Endothelial cell of umbilical vein (primary cell): ENCODE measurements around the gene ANKEF1. TPM values are rescaled to one million over a fixed set of nuclear protein-coding genes. Genes with fewer than 3 reads are reported as not detected.

Experiments
- BruUV-seq: library from RNA; stranded (reverse); fragments of 400-500 nt; replicated peaks from 2 replicates; lab custom pipeline; 2021; lab: Mats Ljungman, UMichigan
- CTCF ChIA-PET: fragments of 300-600, 350-600 bp; sonication (Branson Sonifier 250); formaldehyde crosslinking; loops from one replicate; lab custom pipeline; 2021; ENCODE audit warnings: antibody characterized with exemption, inconsistent platforms; lab: Charles Lee
- POLR2A ChIA-PET: fragments of 300-600, 350-600 bp; sonication (Branson Sonifier 250); formaldehyde crosslinking; loops from one replicate; lab custom pipeline; 2021; ENCODE audit warnings: antibody characterized with exemption, inconsistent platforms; lab: Charles Lee
- DNase-seq: peaks from one replicate; pipeline ENCODE4 v3.0.0-alpha.2; 2011; ENCODE audit warnings: low read depth, low spot score
- FAIRE-seq: peaks from 2 replicates; lab custom pipeline; 2011; peaks lifted over from hg19 to GRCh38; lab: Jason Lieb, UNC
- H2AFZ ChIP-seq: 2 replicates; pipeline ENCODE4 v1.6.0; 2012; ENCODE audit warnings: low read depth, low read length, control low read depth, inconsistent platforms
- H3K27ac ChIP-seq: 2 replicates; pipeline ENCODE4 v1.5.1; 2011; ENCODE audit warnings: low read depth, mild to moderate bottlenecking, control low read depth, low read length, moderate library complexity; ENCODE audit not compliant: insufficient read depth
- H3K27me3 ChIP-seq, 2 experiments: 2 replicates each; pipeline versions ENCODE4 v1.6.0 to v1.6.1; 2011; ENCODE audit warnings: low read length in 2 of 2, mixed read lengths in 1 of 2; ENCODE audit not compliant: control insufficient read depth in 2 of 2, insufficient read depth in 2 of 2
- H3K36me3 ChIP-seq, 2 experiments: 2 replicates in 1 of 2; 3 replicates in 1 of 2; pipeline ENCODE4 v1.5.1; 2011; ENCODE audit warnings: low read length in 2 of 2, mild to moderate bottlenecking in 1 of 2, moderate library complexity in 1 of 2; ENCODE audit not compliant: control insufficient read depth in 2 of 2, insufficient read depth in 2 of 2; ENCODE audit errors: extremely low read depth in 1 of 2
- H3K4me1 ChIP-seq: 3 replicates; pipeline ENCODE4 v1.5.1; 2011; ENCODE audit warnings: mild to moderate bottlenecking, low read length; ENCODE audit not compliant: control insufficient read depth, insufficient read depth; ENCODE audit errors: extremely low read depth
- H3K4me2 ChIP-seq: 2 replicates; pipeline ENCODE4 v1.6.1; 2011; ENCODE audit warnings: low read length, control low read depth, mixed read lengths; ENCODE audit not compliant: insufficient read depth
- H3K4me3 ChIP-seq, 3 experiments: fragments of 200-600 bp in 1 of 3; sonication (generic), shearing (Covaris generic) in 1 of 3; replicated peaks in 1 of 3; 2 replicates each; pipeline ENCODE4 v1.5.1; 2011 to 2016; ENCODE audit warnings: control low read depth in 3 of 3, low read length in 3 of 3, mild to moderate bottlenecking in 2 of 3, inconsistent platforms in 1 of 3, low read depth in 1 of 3, moderate library complexity in 1 of 3; ENCODE audit not compliant: insufficient read depth in 1 of 3
- H3K79me2 ChIP-seq: 2 replicates; pipeline ENCODE4 v1.6.0; 2012; ENCODE audit warnings: low read length, inconsistent platforms; ENCODE audit not compliant: control insufficient read depth, insufficient read depth
- H3K9ac ChIP-seq: replicated peaks from 2 replicates; pipeline ENCODE3; 2011; ENCODE audit warnings: low read length, control low read depth; ENCODE audit not compliant: insufficient read depth; ENCODE audit errors: extremely low read depth
- H3K9me1 ChIP-seq: replicated peaks from 3 replicates; pipeline ENCODE4 v1.6.0; 2011; ENCODE audit warnings: mild to moderate bottlenecking, low read length; ENCODE audit not compliant: control insufficient read depth, insufficient read depth; ENCODE audit errors: extremely low read depth
- H3K9me3 ChIP-seq: replicated peaks from 2 replicates; pipeline ENCODE4 v1.5.1; 2012; ENCODE audit warnings: low read length, inconsistent platforms; ENCODE audit not compliant: control insufficient read depth, insufficient read depth
- H4K20me1 ChIP-seq: replicated peaks from 2 replicates; pipeline ENCODE3; 2011; ENCODE audit warnings: mild to moderate bottlenecking, low read length; ENCODE audit not compliant: control insufficient read depth, insufficient read depth; ENCODE audit errors: extremely low read depth
- CTCF ChIP-seq, 2 donors: IDR thresholded peaks; 1 replicate in 1 of 2; 2 replicates in 1 of 2; pipeline ENCODE4 v1.5.1; 2011; ENCODE audit warnings: low read length in 2 of 2, mild to moderate bottlenecking in 2 of 2, moderate library complexity in 2 of 2, control low read depth in 1 of 2, inconsistent platforms in 1 of 2, low read depth in 1 of 2; ENCODE audit not compliant: insufficient read depth in 1 of 2; ENCODE audit errors: extremely low read depth in 1 of 2
- EZH2 ChIP-seq: IDR thresholded peaks from 2 replicates; pipeline ENCODE4 v1.6.1; 2012; ENCODE audit warnings: borderline replicate concordance, low read depth, mild to moderate bottlenecking, moderate library complexity, low read length, inconsistent platforms; ENCODE audit not compliant: severe bottlenecking
- FOS ChIP-seq: IDR thresholded peaks from 2 replicates; pipeline ENCODE4 v1.6.1; 2011; ENCODE audit warnings: mild to moderate bottlenecking, low read length, moderate library complexity, borderline replicate concordance; ENCODE audit not compliant: insufficient read depth
- GATA2 ChIP-seq: IDR thresholded peaks from 2 replicates; pipeline ENCODE4 v1.7.0; 2011; ENCODE audit warnings: low read depth, mild to moderate bottlenecking, moderate library complexity, mixed read lengths, low read length; ENCODE audit not compliant: insufficient read length, insufficient read depth
- JUN ChIP-seq: IDR thresholded peaks from 2 replicates; pipeline ENCODE4 v1.6.1; 2011; ENCODE audit warnings: borderline replicate concordance, low read depth; ENCODE audit not compliant: insufficient read length, insufficient read depth
- MAX ChIP-seq: IDR thresholded peaks from 2 replicates; pipeline ENCODE4 v1.6.1; 2011; ENCODE audit not compliant: insufficient read depth, insufficient read length
- MYC ChIP-seq: IDR thresholded peaks from one replicate; pipeline ENCODE4 v1.6.1; 2011; ENCODE audit warnings: mild to moderate bottlenecking, low read depth, low read length
- POLR2A ChIP-seq: IDR thresholded peaks from 2 replicates; pipeline ENCODE4 v1.6.1; 2012; ENCODE audit warnings: low read depth, mild to moderate bottlenecking, control low read depth, low read length
- POLR2AphosphoS5 ChIP-seq: IDR thresholded peaks from 2 replicates; pipeline ENCODE4 v1.6.1; 2012; ENCODE audit warnings: low read depth, mild to moderate bottlenecking, control low read depth, low read length, moderate library complexity; ENCODE audit not compliant: insufficient read depth
- dilution Hi-C: fragments of 300-500 bp; cut with MboI; formaldehyde crosslinking; loops from one replicate; pipeline ENCODE4 v1.15.0; 2019; ENCODE audit warnings: low sequenced_read_pairs; ENCODE audit not compliant: extremely low pct_ligation_motif_present
- intact Hi-C: fragments of 100-400 bp; cut with micrococcal nuclease; formaldehyde crosslinking; loops from one replicate; pipeline ENCODE4 v1.10.0; 2022
- polyA plus RNA-seq, 4 experiments: library from polyadenylated mRNA; depleted of rRNA in 3 of 4; stranded (reverse) in 3 of 4; unstranded in 1 of 4; fragments of >200 nt; gene quantifications; 2 replicates each; pipeline versions ENCODE4 v1.2.1 to v1.2.3, GENCODE V29; 2011 to 2012; ENCODE audit warnings: missing spikeins in 1 of 4
- total RNA-seq: library from RNA; stranded (reverse); gene quantifications from 2 replicates; pipeline ENCODE4 v1.2.3, GENCODE V29; 2021

The ANKEF1 gene
- total and polyA plus RNA-seq, 2 donors (not counting 3 experiments of a cell fraction or from before 2014, with no cell fraction given) = 0.58 to 2.4 TPM

- Histone ChIP-seq H3K4me2 (no peak overlapping the region), H3K9ac (no peak overlapping the region), H3K9me1 (no peaks in the 10 kb centered on the region), H3K9me3 (no peaks in the 10 kb centered on the region), H3K27me3 (no peaks in the 10 kb centered on the region), H3K79me2 (no peaks in the 10 kb centered on the region), H3K4me3 (no peak overlapping the region), H4K20me1 (no peaks in the 10 kb centered on the region), H3K4me1 (no peaks in the 10 kb centered on the region), H3K27ac (no peak overlapping the region), H2AFZ (no peak overlapping the region), H3K36me3 (no peaks in the 10 kb centered on the region)
- ChIA-PET CTCF (no interaction called here), POLR2A (no interaction called here)
- intact Hi-C loops = no loop called here
- DNase-seq (no peak), FAIRE-seq (no peak)
- no TSS peak for BruUV-seq
- TF ChIP-seq POLR2AphosphoS5 (no peak), POLR2A (no peak), GATA2 (no peak), JUN (no peak), CTCF (IDR thresholded peaks at IDR 0.05; ENCODE audit: extremely low read depth in 1 of 2, insufficient read depth in 1 of 2, low read depth in 1 of 2, low read length in 2 of 2) (no peak), MAX (no peak), EZH2 (no peak), MYC (no peak), FOS (no peak)
- dilution Hi-C loops = no loop called here
Observed at GRCh38 chr20:10007158-10007557, 27.6 kb upstream of the ANKEF1 start.
